Ascending aorta (tissue), 2 donors: ENCODE data around the gene SFN. TPM values are rescaled to one million over a fixed set of nuclear protein-coding genes. Genes with fewer than 3 reads are reported as not detected.
"Not testable (repeated sequence)": the region's sequence is repeated elsewhere in the genome, so short reads cannot be mapped to it uniquely, and the experiment has no call there.

Experiments used
- DNase-seq, 2 donors: peaks; one replicate each; pipeline ENCODE4 v3.0.0-alpha.2; 2019; ENCODE audit warnings: low spot score in 2 of 2
- H3K27ac ChIP-seq, 2 donors: fragments of 200-600 bp; sonication (generic); one replicate each; pipeline ENCODE4 v1.5.1; 2016 to 2017; ENCODE audit warnings: mild to moderate bottlenecking in 1 of 2
- H3K27me3 ChIP-seq: fragments of 200-600 bp; sonication (generic); one replicate; pipeline ENCODE4 v1.5.1; 2017
- H3K36me3 ChIP-seq, 2 donors: fragments of 200-600 bp; sonication (generic); one replicate each; pipeline ENCODE4 v1.5.1; 2016
- H3K4me1 ChIP-seq, 2 donors: fragments of 200-600 bp; sonication (generic); one replicate each; pipeline ENCODE4 v1.5.1; 2016 to 2017; ENCODE audit warnings: mild to moderate bottlenecking in 1 of 2
- H3K4me3 ChIP-seq, 2 donors: fragments of 200-600 bp; sonication (generic); one replicate each; pipeline ENCODE4 v1.5.1; 2016 to 2017; ENCODE audit warnings: mild to moderate bottlenecking in 1 of 2
- H3K9me3 ChIP-seq, 2 donors: fragments of 200-600 bp; sonication (generic); one replicate each; pipeline ENCODE4 v1.5.1; 2016
- intact Hi-C: fragments of 100-400 bp; cut with DNase I; formaldehyde crosslinking; loops from one replicate; pipeline ENCODE4 v1.15.1; 2023
- total RNA-seq: library from RNA; depleted of rRNA; stranded (reverse); fragments of >200 nt; gene quantifications from one replicate; pipeline ENCODE4 v1.1.0, GENCODE V29; 2016
- TF ChIP-seq, protein P1 (sequence below), 3 experiments: fragments of 200-600 bp in 2 of 3; fragments of 450-650 bp in 1 of 3; sonication (generic) in 2 of 3; IDR thresholded peaks; one replicate each; pipeline ENCODE4 v1.5.1; 2016 to 2019; ENCODE audit warnings: antibody characterized with exemption in 3 of 3, mild to moderate bottlenecking in 1 of 3, moderate library complexity in 1 of 3

Gene SFN
- total RNA-seq, 1 donor from 2014 or later: 17.8 TPM

DNA sequence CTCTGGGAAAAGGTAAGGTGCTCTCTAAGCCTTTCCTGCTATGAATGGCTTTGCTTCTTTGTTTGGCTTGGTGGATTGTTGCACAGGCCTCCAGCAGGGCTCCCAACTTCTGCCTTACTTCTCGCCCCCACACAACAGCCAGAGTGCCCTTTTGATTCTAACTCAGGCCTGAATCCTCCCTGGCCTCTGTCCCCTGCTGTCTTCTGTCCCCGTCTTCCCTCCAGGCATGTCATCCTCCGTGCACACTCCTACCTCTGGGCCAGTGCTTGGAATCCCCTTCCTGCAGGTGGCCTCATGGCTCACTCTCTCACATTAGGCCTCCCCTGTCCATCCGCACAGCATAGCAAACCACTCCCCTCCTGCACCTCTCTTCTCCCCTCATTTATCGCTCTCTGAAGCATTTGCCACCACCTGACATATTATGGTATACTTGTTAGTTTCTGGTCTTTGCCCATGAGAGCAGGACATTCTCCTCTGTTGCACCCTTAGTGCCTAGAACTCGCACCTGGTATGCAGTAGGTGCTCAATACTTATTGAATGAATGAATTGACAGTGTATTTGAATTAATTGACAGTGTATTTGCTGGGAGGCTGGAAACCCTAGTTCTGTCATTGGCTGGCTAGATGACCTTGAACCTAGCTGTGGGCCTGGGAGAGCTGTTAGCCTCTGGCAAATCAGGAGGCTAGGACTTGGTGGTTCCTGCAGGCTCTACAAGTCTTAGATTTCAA, 33.6 kb upstream of the SFN start:
- H3K4me3 ChIP-seq: no peak overlapping the region
- intact Hi-C loops: no loop called here
- H3K27me3 ChIP-seq: no peaks in the 10 kb centered on the region
- no peak for DNase-seq
- peak overlapping the region in 1 of 2 donors; percentile 75 for H3K27ac ChIP-seq
- TF ChIP-seq, protein P1, sequence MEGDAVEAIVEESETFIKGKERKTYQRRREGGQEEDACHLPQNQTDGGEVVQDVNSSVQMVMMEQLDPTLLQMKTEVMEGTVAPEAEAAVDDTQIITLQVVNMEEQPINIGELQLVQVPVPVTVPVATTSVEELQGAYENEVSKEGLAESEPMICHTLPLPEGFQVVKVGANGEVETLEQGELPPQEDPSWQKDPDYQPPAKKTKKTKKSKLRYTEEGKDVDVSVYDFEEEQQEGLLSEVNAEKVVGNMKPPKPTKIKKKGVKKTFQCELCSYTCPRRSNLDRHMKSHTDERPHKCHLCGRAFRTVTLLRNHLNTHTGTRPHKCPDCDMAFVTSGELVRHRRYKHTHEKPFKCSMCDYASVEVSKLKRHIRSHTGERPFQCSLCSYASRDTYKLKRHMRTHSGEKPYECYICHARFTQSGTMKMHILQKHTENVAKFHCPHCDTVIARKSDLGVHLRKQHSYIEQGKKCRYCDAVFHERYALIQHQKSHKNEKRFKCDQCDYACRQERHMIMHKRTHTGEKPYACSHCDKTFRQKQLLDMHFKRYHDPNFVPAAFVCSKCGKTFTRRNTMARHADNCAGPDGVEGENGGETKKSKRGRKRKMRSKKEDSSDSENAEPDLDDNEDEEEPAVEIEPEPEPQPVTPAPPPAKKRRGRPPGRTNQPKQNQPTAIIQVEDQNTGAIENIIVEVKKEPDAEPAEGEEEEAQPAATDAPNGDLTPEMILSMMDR (IDR thresholded peaks at IDR 0.05): no peak
- peaks cover 19 to 24% of the 10 kb centered on the region in 2 donors for H3K36me3 ChIP-seq
- peaks cover 3 to 14% of the 10 kb centered on the region in 2 donors for H3K4me1 ChIP-seq
- H3K9me3 ChIP-seq: no peaks in the 10 kb centered on the region

DNA sequence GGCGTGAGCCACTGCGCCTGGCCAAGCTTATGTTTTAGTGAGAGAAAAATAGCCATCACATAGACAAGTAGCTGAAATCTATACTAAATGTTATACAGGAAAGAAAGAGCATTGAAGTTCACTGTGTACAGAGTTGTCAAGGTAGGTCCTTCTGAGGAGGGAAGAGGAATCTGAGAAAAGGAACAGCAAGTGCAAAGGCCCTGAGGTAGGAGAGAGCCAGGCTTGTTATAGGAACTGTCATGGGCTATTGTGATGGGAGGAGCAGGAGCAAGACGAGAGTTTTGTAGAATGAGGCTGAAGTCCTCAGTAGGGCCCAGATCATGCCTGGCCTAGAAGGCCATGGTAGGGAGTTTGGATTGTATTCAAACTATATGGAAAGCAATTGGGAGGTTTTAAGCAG, 31.9 kb upstream of the SFN start:
- Histone ChIP-seq H3K4me1 (peaks cover 3 to 9% of the 10 kb centered on the region in 2 donors), H3K9me3 (no peaks in the 10 kb centered on the region), H3K27me3 (no peaks in the 10 kb centered on the region), H3K27ac (no peak overlapping the region), H3K36me3 (peaks cover 19 to 41% of the 10 kb centered on the region in 2 donors), H3K4me3 (no peak overlapping the region)
- intact Hi-C loops: no loop called here
- DNase-seq: no peak
- TF ChIP-seq, protein P1 (IDR thresholded peaks at IDR 0.05): no peak

DNA sequence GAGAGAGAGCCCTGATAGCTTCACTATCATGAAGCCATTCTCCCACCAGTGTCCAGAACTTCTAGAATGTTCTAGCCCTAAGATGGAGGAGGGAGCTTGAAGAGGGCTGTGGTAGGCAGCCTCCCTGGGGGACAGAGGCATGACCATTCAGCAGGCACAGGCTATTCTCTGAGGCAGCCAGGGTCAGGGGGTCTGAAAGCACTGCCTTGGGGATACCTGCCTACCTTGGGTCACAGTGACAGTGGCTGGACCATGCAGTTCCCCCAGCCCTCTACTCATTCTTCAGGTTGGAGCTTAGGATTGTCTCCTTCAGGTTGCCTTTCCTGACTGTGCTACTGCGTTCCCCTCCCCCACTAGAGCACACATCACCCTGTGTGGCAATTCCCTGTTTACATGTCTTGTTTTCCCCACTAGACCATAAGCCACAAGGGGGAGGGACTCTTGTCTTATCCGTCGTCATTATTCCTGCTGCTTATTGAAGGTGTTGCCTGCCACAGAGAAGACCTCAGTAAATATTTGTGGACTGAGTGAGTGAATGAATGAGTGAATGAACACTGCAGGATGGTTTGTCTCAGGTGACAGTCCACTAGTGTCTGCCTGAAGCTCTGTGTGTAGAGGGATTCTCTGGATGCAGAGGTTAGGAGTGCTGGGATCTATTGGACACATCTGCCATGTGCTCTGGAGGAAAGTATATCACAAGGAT, 31.3 kb upstream of the SFN start:
- Histone ChIP-seq H3K36me3 (peaks cover 19 to 43% of the 10 kb centered on the region in 2 donors), H3K27me3 (no peaks in the 10 kb centered on the region), H3K4me1 (peaks cover 3 to 7% of the 10 kb centered on the region in 2 donors), H3K4me3 (no peak overlapping the region), H3K9me3 (no peaks in the 10 kb centered on the region), H3K27ac (no peak overlapping the region)
- DNase-seq: no peak
- TF ChIP-seq, protein P1 (IDR thresholded peaks at IDR 0.05): no peak
- intact Hi-C loops: no loop called here

DNA sequence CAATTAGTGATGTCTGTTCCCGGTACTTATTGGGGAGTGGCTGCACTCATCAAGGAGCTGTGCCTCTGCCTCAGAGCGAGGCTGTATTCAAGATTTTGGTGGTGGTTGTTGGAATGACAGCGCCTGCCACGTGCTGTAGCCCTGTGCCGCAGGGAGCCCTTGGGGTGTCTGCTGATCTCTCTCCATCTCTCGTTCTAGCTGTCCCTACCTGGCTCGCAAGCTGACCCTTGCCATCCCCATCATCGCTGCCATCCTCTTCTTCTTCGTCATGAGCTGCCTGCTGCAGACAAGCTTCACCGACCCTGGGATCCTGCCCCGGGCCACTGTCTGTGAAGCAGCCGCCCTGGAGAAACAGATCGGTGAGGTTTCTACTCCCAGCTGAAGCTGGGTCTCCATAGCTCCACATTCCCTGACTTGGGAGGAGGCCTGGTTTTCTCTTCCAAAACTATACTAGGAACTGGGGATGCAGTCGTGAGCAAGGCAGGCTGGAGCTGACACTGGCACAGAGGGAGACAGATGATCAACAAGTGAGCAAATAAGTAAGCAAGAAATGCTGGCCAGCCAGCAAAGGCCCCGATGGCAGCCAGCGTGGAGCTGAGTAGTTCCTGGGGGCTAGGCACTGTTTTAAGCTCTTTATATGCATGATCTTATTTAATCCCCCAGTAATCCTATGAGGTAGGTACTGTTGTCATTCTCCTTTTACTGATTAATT, 30.5 kb upstream of the SFN start:
- Histone ChIP-seq H3K4me1 (peaks cover 3 to 4% of the 10 kb centered on the region in 2 donors), H3K27ac (no peak overlapping the region), H3K4me3 (no peak overlapping the region), H3K9me3 (no peaks in the 10 kb centered on the region), H3K36me3 (peaks cover 19 to 43% of the 10 kb centered on the region in 2 donors), H3K27me3 (no peaks in the 10 kb centered on the region)
- TF ChIP-seq, protein P1 (IDR thresholded peaks at IDR 0.05): no peak
- intact Hi-C loops: no loop called here
- DNase-seq: no peak

DNA sequence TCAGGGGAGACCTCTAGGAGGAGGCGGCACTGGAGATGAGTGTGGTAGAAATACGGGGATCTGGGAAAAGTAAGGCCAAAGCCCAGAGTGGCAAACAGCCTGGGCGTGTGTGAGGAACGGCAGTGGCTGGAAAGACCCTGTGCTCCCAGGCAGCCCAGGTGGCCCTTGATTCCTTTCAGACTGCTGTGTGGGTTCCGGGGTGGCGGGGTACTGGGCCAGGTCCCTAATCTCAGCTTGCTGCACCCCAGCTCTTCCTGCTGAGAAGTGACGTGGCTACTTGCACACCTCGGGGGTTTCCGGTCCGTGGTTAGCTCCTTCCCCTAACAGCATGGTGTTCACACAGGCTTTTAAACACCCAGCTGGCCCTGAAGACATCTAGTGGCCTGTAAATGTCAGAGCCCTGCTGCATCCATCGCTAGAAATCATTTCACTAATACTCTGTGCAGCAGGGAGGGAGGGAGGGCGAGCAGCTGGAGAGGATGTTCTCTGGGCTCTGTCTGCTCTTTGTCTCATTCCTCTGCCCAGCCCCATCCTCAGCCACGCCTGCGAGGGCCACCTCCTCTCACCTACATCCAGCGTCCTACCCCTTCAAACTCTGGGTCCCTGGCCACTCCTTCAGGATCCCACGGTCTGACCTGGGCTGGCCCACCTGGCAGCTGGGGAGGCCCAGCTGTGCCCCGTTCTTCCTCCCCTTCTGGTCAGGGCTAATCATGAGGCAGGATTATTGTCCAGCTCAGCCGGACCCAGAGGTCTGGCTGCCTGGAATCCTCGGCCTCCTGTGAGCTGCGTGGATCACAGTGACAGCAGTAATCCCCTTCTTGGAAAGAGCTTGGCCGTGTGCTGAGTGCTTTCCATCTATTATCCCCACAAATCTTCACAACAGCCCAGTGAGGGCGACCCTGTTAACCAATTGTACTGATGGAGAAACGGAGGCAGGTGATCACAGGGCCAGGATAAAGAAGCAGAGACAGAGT, 29.2 kb upstream of the SFN start:
- Histone ChIP-seq H3K36me3 (peaks cover 21 to 47% of the 10 kb centered on the region in 2 donors), H3K9me3 (no peaks in the 10 kb centered on the region), H3K4me3 (no peak overlapping the region), H3K27me3 (no peaks in the 10 kb centered on the region), H3K4me1 (no peaks in the 10 kb centered on the region), H3K27ac (no peak overlapping the region)
- DNase-seq: peak in 1 of 2 donors; percentile 74
- TF ChIP-seq, protein P1 (IDR thresholded peaks at IDR 0.05): no peak
- intact Hi-C loops: no loop called here

DNA sequence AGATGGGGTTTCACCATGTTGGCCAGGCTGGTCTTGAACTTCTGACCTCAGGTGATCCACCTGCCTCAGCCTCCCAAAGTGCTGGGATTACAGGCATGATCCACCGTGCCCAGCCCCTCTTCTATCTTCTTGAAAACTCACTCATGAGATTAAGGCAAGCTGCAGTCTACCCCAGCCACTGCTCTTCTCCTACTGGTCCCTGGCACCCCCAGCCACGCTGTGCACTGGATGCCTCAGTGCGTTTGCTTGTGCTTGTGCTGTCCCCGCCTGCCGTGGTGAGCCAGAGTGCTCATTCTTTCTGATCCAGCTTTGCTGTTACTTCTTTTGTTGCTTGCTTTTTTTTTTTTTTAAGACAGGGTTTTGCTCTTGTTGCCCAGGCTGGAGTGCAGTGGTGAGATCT, 25.3 kb upstream of the SFN start:
- peaks cover 39 to 75% of the 10 kb centered on the region in 2 donors for H3K36me3 ChIP-seq
- DNase-seq, H3K27me3 ChIP-seq, H3K4me1 ChIP-seq, intact Hi-C loops, H3K9me3 ChIP-seq, H3K4me3 ChIP-seq, H3K27ac ChIP-seq: not testable (repeated sequence)
